NB4 (cell line): ENCODE results near the gene DRD2.

Source experiments
- CTCF ChIP-seq: IDR thresholded peaks from one replicate; pipeline ENCODE4 v1.5.1; 2012; ENCODE audit warnings: low read depth, low read length
- MAX ChIP-seq: IDR thresholded peaks from 2 replicates; pipeline ENCODE4 v1.6.1; 2011; ENCODE audit warnings: low read depth, low read length
- MYC ChIP-seq: IDR thresholded peaks from 2 replicates; pipeline ENCODE4 v1.6.1; 2011; ENCODE audit warnings: low read depth, low read length
- POLR2A ChIP-seq: IDR thresholded peaks from 2 replicates; pipeline ENCODE4 v1.6.1; 2011; ENCODE audit warnings: mild to moderate bottlenecking; ENCODE audit not compliant: insufficient read length; ENCODE audit errors: extremely low read depth

GRCh38 chr11:113420808-113421207 lies 54.4 kb downstream of the DRD2 start:
- TF ChIP-seq CTCF (no peak), POLR2A (no peak), MAX (no peak), MYC (no peak)
